CD4-positive, alpha-beta T cell treated with Interleukin-1 beta for 1 hour (primary cell): ENCODE results near the gene TMEM170B.

Experiments used
- DNase-seq, 2 donors: peaks; one replicate each; pipeline ENCODE4 v3.0.0-alpha.2; 2020 to 2022

TMEM170B gene

DNA sequence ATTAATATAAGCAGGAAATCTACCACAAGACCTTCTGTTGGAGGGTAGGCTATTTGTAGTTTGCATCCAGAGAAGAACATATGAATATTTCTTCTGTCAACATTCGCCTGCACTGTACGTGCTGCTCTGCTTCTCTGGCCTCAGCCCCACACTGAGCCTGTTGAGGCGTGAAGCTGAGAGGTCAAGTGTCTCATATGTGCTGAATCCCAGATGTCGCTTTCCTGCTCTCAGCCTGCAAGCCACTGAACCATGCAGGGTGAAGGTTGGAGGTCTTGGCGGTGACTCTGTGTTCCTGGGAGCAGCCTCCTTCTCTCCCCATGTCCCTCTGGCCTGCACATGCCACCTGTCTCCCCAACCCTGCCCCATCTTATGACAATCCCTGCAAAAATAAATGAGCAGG is 83.6 kb downstream of the TMEM170B start:
- no peak for DNase-seq

DNA sequence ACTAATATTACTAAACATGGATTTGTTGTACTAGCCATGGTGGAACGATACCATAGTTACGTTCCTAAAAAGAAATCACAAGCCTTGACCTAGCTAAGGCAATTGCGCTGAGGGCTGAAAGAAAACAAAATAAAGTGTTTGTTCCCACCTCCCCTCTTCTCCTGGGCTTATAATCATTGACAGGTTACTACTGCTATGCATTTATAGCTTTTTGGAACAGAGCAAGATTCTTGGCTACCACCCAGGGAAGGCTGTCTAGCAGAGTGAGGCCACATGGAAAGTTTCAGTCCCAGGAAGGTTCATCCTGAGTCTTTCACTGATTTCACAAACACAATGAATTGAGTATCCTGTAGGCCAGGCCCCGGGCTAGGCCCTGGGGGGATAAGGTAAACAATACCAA is 84.6 kb downstream of the TMEM170B start:
- DNase-seq: no peak

DNA sequence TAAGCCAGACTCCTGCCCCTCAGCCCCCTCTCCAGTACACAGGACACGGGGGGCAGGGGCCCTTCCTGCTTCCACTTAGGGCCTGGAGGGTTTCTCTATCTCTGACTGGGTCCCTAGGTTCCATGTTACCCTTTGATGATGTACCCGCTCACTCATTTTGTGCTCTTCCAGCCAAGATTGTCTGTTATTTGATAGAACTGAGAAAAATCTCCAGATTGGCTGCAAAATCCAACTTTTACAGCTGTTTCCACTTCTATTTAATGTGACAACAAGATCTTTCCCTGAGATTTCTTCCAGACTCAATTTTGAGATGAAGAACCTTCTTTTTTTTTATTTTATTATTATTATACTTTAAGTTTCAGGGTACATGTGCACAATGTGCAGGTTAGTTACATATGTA is 85.7 kb downstream of the TMEM170B start:
- DNase-seq: no peak

DNA sequence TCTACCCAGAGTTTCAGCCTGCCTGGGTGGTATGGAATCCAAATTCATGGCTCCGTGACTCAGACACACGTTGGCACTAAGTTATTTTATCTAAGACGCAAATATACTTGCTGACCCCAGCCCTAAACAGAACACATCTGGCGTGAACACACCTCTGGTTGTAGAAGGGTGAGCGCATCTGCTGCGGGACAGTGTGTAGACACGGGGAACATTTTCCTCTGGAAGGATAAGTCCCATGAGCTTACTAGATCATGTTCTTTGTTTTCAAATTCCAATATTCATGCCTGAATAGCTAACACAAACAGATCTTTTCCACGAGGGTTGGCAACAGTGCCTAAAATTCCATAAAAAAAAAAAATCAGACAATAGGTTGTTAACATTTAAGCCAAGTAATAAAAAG is 87.8 kb downstream of the TMEM170B start:
- DNase-seq: no peak

DNA sequence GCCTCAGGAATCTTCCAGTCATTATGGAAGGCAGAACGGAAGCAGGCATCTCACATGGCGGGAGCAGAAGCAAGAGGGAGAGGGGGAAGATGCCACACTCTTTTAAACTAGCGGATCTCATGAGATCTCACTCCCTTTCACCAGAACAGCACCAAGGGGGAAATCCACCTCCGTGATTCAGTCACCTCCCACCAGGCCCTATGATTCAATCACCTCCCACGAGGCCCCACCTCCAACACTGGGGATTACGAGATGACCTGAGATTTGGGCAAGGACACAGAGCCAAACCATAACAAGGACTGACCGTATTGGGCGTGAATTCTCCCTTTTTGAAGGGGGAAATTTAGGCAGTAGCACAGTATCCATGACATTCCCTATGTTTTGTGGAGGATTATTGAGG is 88.8 kb downstream of the TMEM170B start:
- DNase-seq: no peak

DNA sequence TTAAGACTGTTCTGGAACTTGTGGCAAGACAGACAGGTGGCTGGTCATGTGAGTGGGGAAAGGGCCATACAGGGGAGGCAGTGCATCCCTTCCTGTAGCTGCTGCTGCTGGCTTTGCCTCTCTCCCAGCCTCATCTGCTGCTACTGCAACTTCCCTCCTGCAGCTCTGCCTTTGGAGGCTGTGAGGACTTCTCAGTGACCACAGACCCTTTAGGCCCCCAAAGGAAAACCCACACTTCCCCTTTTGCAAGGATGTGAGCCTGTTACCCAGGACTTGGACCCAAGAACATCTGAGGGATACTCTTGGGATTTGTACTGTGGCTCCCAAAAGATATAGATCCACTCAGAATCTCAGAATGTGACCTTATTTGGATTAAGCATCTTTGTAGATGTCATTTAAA is 91.0 kb downstream of the TMEM170B start:
- no peak for DNase-seq

DNA sequence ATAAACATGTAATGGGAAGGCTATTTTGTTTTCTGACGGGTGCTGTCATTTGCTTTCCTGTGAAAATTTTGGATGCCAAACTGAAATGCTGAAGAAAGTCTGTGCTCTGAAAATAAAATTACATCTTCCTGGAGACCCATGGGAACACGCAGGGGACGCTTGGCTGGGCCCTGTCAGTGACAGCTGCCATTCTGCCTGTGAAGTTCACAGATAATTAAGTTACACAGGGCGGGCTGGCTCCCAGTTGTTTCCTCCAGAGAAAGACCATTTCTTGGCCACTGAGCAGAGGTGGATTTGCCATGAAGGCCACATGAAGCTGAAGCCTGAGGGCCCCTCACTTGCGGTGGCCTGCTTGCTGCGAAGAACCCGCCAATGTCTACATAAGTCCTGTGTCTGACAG is 93.5 kb downstream of the TMEM170B start:
- DNase-seq: no peak

DNA sequence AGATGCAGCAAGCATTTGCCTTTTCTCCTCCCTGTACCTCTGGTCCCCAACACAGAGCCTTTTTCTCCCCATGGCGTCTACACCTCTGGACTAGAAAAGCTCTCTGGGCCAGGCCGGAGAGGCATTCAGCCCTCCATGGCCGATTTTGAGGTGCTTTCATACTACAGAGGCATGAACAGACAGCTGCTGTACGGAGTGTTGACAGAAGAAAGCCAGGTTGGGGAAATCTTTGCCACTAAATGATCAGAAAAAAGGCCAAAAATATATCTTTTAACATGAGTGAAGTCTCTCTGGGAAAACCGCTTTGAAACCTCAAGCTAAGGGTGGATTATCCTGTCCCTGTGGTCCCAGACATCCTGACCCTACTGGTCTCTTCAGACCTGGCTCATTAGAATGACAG is 94.0 kb downstream of the TMEM170B start:
- DNase-seq: no peak

DNA sequence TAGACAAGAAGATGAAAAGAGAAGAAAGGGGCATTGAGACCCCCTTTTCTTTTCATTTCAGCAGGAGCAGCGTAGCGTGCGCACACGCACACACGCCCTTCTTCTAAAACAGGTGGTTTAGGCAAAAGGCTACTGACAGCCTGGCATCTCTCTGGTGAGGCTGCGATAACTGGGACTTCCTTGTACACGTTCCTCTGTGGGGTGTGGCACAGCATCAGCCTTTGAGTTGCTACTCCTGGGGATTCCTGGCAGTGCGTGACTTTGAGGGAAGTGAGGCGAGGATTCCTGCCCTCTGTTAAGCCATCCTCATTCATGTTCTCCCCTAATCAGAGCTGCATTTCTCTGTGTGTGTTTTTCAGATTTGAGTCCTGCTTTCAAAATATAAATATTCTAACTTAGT is 94.7 kb downstream of the TMEM170B start:
- DNase-seq: no peak

DNA sequence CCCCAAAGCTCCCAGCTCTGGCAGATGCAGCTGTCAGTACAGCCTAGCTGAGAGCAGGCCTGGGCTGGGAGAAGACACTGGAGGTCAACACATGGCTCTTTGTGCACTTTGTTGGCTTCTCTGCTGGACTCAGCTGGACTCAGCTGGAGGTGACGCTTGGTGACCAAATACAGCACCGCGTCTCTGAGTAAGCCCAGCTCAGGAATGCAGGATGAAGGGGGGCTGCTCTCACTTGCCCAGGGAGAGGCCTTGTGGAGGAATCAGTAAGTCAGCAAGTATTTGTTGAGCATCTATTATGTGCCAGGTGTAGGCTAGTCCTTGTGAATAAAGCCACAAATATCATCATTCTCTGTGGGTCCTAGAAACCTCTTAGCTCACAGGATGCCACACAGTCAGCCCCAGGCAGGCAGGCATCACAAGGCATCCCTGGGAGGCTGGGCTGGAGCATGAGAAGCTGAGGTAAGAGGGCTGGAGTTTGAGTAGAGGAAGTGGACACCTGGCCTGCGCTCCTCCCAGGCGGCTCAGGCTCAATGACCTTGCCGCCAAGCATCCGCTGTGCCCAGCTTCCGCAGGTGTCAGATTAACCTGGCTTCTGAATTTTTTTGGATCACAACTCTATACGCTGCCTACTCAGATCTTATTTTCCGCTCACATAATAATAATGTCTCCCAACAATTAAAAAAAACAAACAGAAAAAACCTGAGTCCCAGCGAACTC is 95.4 kb downstream of the TMEM170B start:
- no peak for DNase-seq
